ENCODE results near the gene KEL. TPM values are rescaled to one million over a fixed set of nuclear protein-coding genes. Genes with fewer than 3 reads are reported as not detected.

KEL gene
- total RNA-seq, 4 donors from 2014 or later = 0.23 to 0.83 TPM; not detected in 2

DNA sequence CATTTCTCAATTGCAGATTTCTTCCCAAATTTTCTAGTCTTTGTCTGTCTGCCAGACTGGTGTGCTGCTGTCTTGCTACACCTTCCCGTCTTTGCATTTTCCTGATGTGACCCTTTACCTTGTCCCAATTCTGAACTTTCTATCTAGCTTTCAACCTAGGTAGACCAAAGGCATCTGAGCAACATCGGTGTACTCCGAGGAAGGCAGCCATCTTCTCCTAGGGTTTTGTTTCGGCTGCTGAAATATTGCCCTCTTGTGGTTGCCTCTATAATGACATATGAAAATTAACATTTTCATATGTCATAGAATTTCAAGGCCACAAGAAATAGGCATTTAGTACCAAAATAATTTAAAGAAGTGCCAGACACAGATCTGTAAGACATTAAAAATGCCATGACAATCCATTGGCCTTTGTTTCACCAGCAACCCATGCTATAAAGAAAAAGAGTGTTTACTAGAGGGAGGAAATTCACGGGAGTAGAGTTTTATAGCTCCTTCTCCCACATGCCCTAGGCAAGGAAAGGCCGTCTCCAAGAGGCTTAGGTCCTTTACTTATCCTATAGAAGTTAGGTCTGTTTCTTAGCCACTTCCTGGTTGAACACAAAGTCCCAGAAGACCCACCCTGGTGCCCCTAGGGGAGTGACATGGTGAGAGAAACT is 41.4 kb upstream of the KEL start:
- no peak overlapping the region for H3K27ac ChIP-seq (replicated peaks in 1 of 4)
- intact Hi-C loops (cut with DNase I) = loop anchor here (5.0 kb wide), 1 partner anchor 151 kb away; no protein-coding TSS in a partner anchor
- H3K4me1 ChIP-seq = peaks cover 0 to 10% (median 2%) of the 10 kb centered on the region in 4 donors
- H3K9me3 ChIP-seq = peaks cover 0 to 6% (median 0%) of the 10 kb centered on the region in 4 donors
- no peak for DNase-seq (ENCODE audit: extremely low spot score)
- 39% methylated on average over 6 of the region's 6 CpGs for WGBS
- H3K4me3 ChIP-seq = peak overlapping the region; percentile 15 to 21 (median 18)
- peaks cover 0 to 14% (median 0%) of the 10 kb centered on the region in 4 donors for H3K27me3 ChIP-seq
- TF ChIP-seq CTCF (IDR thresholded peaks at IDR 0.05) (peak; percentile 48 to 75 (median 61)), POLR2A (IDR thresholded peaks at IDR 0.05; ENCODE audit: low read depth) (no peak), EP300 (IDR thresholded peaks at IDR 0.05) (no peak), POLR2AphosphoS5 (IDR thresholded peaks at IDR 0.05) (no peak)
- no peaks in the 10 kb centered on the region for H3K36me3 ChIP-seq

DNA sequence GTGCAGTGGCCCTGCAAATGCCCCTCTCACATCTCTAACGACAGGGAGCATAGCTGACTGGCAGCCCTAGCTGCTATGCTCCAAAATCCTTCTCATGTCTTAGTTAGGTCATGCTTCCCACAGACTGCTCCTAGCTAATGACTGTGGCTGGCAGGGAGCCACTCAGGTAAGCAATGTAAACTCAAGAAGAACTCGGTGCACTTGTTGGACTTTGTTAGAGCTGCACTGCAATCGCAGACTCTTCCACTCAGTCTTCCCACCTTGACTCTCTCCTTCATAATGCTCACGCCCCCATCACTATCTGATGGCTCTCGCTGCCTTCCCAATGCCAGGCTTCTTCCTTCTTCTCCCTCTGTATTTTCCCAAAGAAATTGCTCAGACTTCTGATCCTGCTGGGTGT is 40.7 kb upstream of the KEL start:
- Histone ChIP-seq H3K4me3 (peak overlapping the region in 3 of 4 donors; percentile 15 to 20 (median 17)), H3K27ac (replicated peaks in 1 of 4) (no peak overlapping the region)

GRCh38 chr7:143002106-143002505 is 39.9 kb upstream of the KEL start:
- DNase-seq (ENCODE audit: extremely low spot score) = no peak
- H3K4me1 ChIP-seq = peaks cover 0 to 4% (median 2%) of the 10 kb centered on the region in 4 donors
- H3K27ac ChIP-seq (replicated peaks in 1 of 4) = no peak overlapping the region
- H3K9me3 ChIP-seq = peaks cover 0 to 6% (median 0%) of the 10 kb centered on the region in 4 donors
- peaks cover 0 to 14% (median 0%) of the 10 kb centered on the region in 4 donors for H3K27me3 ChIP-seq
- no peaks in the 10 kb centered on the region for H3K36me3 ChIP-seq
- TF ChIP-seq EP300 (IDR thresholded peaks at IDR 0.05) (no peak), CTCF (IDR thresholded peaks at IDR 0.05) (no peak), POLR2A (IDR thresholded peaks at IDR 0.05; ENCODE audit: low read depth) (no peak), POLR2AphosphoS5 (IDR thresholded peaks at IDR 0.05) (no peak)
- H3K4me3 ChIP-seq = no peak overlapping the region
- WGBS = 59% methylated on average over 3 of the region's 3 CpGs
- intact Hi-C loops (cut with DNase I) = loop anchor here (5.0 kb wide), 1 partner anchor 150 kb away; no protein-coding TSS in a partner anchor

More for the DNA sequence above, 40.7 kb upstream of the KEL start:
- H3K9me3 ChIP-seq = peaks cover 0 to 6% (median 0%) of the 10 kb centered on the region in 4 donors
- DNase-seq (ENCODE audit: extremely low spot score) = no peak
- intact Hi-C loops (cut with DNase I) = loop anchor here (5.0 kb wide), 1 partner anchor 151 kb away; no protein-coding TSS in a partner anchor
- no peaks in the 10 kb centered on the region for H3K36me3 ChIP-seq
- H3K27me3 ChIP-seq = peaks cover 0 to 14% (median 0%) of the 10 kb centered on the region in 4 donors
- 80% methylated on average over 5 of the region's 5 CpGs for WGBS
- no peak for TF ChIP-seq POLR2A (IDR thresholded peaks at IDR 0.05; ENCODE audit: low read depth)
- TF ChIP-seq EP300 (IDR thresholded peaks at IDR 0.05) = no peak
- no peak for TF ChIP-seq POLR2AphosphoS5 (IDR thresholded peaks at IDR 0.05)
- TF ChIP-seq CTCF (IDR thresholded peaks at IDR 0.05) = no peak
- peaks cover 0 to 5% (median 2%) of the 10 kb centered on the region in 4 donors for H3K4me1 ChIP-seq

DNA sequence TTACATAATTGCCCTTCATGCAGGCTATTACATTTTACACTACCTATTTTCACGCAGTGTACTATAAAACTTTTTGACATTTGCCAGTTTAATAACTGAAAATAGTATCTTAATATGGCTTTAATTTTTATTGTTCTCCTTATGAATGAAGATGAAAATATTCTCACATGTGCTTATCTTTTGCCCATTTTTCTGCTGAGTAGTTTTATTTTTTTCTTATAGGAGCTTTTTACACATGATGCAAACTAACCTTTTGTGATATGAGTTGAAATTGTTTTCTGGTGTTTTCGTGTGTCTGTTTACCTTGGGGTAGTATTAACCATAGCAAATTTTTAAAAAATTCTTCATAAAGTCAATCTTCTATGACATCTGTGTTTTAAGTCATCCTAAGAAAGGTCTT is 38.5 kb upstream of the KEL start:
- Histone ChIP-seq H3K27me3 (peaks cover 0 to 14% (median 0%) of the 10 kb centered on the region in 4 donors), H3K9me3 (peaks cover 0 to 6% (median 0%) of the 10 kb centered on the region in 4 donors), H3K4me3 (no peak overlapping the region), H3K36me3 (no peaks in the 10 kb centered on the region), H3K4me1 (peaks cover 0 to 4% (median 2%) of the 10 kb centered on the region in 4 donors), H3K27ac (replicated peaks in 1 of 4) (no peak overlapping the region)
- DNase-seq (ENCODE audit: extremely low spot score) = no peak
- 77% methylated on average over 2 of the region's 2 CpGs for WGBS
- TF ChIP-seq CTCF (IDR thresholded peaks at IDR 0.05) = no peak
- TF ChIP-seq POLR2AphosphoS5 (IDR thresholded peaks at IDR 0.05) = no peak
- no peak for TF ChIP-seq EP300 (IDR thresholded peaks at IDR 0.05)
- no peak for TF ChIP-seq POLR2A (IDR thresholded peaks at IDR 0.05; ENCODE audit: low read depth)
- intact Hi-C loops (cut with DNase I) = loop anchor here (5.0 kb wide), 1 partner anchor 148 kb away; no protein-coding TSS in a partner anchor
